Measurements from ENCODE around the gene SPDYE9.
"Not testable (repeated sequence)": the region's sequence is repeated elsewhere in the genome, so short reads cannot be mapped to it uniquely, and the experiment has no call there.

The SPDYE9 gene

GRCh38 chr7:73085938-73086337 lies at the start of gene SPDYE9:
Gene SPDYE9 (minus strand): TSS chr7:73086038. CDS start chr7:73084238, 1,800 bp downstream.
- not testable (repeated sequence) for DNase-seq

DNA sequence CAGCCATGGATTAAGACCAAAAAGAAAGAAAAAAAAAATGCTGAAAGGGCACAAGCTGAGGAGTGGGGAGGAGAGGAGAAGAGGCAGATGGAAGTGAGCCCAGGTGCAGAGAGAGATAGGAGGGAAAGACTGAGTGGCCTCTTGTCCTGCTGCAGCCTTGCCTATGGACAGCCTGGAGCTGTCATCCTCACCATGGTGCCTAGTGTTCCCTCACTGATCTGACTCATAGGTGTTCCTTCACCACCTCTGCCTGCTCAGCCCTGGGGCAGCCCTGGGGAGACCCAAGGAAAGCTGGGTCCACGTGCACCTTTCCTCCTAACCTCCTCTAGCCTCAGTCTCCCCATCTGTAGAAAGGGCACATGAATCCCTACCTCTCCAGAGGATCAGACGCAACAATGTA lies 49.0 kb upstream of the SPDYE9 start:
- not testable (repeated sequence) for DNase-seq

DNA sequence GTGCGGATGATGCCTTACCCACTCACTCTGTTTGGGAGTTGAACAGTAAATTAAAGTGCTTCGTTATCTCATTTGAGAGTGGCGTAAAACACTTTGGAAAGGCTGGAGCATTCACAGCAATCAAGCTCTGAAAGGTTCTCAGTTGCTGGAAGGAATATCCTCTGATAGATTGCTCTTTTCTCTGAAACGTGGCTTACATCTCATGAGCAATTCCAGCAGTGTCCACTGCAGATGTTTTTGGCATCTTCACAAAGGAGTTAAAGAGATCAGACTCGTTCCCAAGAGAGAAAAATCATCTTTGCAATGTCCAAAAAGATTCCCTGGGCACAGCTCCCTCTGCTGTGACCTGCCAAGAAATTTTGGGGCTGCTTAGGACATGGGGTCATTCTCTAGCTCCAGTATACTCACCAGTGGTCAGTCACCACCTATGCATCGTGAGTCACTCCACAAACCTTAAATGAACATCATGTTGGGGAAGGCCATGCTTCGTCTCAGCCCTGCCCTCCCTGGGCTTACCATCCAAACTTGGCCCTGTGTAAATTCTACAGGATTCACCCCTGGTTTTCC lies 46.9 kb upstream of the SPDYE9 start:
- not testable (repeated sequence) for DNase-seq

GRCh38 chr7:73130612-73131011 lies 44.8 kb upstream of the SPDYE9 start:
- not testable (repeated sequence) for DNase-seq

- DNase-seq, result not testable (repeated sequence)
These were observed 38.3 kb upstream of the SPDYE9 start for GRCh38 chr7:73124126-73124525.

DNA sequence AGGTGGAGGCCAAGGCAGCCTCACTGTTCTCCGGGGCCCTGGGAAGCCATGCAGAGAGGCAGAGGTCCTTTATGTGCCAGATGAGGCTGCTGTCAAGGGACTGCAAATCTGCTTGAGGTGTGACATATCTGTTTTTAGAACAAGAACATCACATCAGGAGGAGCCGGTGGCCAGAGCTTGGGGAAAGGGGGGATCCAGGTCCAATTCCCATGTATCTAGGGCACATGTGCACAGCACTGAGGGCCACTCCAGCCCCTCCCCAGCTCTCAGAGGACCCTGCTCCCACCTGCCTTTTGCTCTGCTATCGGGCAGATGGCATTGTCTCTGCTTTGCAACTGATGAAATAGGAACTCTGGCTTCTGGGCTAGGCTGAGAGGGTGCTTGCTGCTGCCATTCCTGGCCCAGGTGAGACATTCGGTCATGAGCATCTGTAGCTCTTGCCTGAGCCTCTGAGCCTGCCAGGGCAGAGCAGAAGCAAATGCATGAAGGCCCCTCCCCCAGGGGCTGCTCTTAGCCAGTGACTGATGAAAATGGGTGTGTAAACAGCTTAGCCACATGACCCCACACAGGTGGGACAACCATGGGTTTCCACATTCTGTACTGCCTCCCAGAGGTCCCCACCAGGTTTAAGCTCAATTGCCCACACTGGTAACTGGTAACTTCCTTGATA lies 37.1 kb upstream of the SPDYE9 start:
- not testable (repeated sequence) for DNase-seq

DNA sequence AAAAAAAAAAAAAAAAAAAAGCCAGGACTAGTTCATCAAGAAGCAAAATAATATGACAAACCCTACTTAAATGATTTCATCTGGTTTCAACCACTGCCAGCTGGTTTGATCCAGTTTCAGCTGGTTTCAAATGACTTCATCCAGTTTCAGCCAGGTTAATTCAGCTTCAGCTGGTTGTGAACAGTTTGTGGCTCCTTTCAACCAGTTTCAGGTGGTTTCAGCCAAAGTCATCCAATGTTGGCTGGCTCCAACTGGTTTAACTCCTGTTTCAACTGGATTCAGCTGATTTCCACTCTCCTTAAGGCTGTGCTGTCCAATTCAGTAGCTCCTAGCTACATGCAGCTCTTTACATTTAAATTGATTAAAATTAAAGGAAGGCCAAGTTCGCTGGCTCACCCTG lies 32.3 kb upstream of the SPDYE9 start:
- DNase-seq, result not testable (repeated sequence)

DNA sequence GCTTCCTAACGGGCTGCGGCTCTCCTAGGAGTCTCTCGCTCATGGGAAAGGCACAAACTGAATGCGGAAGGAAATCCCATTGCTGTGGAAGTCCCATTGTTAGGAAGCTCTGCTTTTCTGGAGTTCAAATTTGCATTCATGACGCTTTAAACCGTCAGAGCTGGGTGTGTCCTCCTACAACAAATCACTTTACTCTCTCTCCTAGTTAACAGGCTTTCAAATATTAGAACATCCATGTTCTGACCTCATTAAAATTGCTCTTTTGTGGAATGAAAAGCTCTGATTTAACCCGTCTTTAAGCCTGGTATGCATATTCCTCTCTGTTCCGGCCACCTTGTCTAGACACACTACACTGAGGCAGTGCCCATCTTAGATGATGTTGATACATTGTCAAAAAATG lies 28.0 kb downstream of the SPDYE9 start, which contains the start of gene SPDYE11:
Gene SPDYE11, minus strand, starts transcription at position 101 of the 400 bp plus-strand sequence. CDS start 1,800 bp downstream, outside the sequence.
- DNase-seq, result not testable (repeated sequence)

DNA sequence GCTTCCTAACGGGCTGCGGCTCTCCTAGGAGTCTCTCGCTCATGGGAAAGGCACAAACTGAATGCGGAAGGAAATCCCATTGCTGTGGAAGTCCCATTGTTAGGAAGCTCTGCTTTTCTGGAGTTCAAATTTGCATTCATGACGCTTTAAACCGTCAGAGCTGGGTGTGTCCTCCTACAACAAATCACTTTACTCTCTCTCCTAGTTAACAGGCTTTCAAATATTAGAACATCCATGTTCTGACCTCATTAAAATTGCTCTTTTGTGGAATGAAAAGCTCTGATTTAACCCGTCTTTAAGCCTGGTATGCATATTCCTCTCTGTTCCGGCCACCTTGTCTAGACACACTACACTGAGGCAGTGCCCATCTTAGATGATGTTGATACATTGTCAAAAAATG lies 56.2 kb downstream of the SPDYE9 start, which contains the start of gene SPDYE8:
Gene SPDYE8, minus strand, starts transcription at position 101 of the 400 bp plus-strand sequence. CDS start 1,800 bp downstream, outside the sequence.
- DNase-seq, result not testable (repeated sequence)
